Lower lobe of right lung (tissue), 2 donors: ENCODE measurements around the gene WDR31. TPM values are rescaled to one million over a fixed set of nuclear protein-coding genes. Genes with fewer than 3 reads are reported as not detected.
A peak's percentile ranks its signal among the peaks of the same experiment; 100 is the strongest.
"Not testable (repeated sequence)": the region's sequence is repeated elsewhere in the genome, so short reads cannot be mapped to it uniquely, and the experiment has no call there.

ENCODE experiments used
- ATAC-seq, 2 donors: fragments of 200-7000 bp; cut with Tn5 transposase; one replicate each; pipeline ENCODE4 v1.9.1; 2020 to 2022; ENCODE audit warnings: mild to moderate bottlenecking in 2 of 2, moderate library complexity in 2 of 2
- DNase-seq: peaks from one replicate; pipeline ENCODE4 v3.0.0-alpha.2; 2020
- H3K27ac ChIP-seq: fragments of 200-600 bp; one replicate; pipeline ENCODE4 v1.8.0; 2022
- H3K27me3 ChIP-seq: fragments of 200-600 bp; one replicate; pipeline ENCODE4 v1.8.0; 2022; ENCODE audit warnings: low read depth
- H3K36me3 ChIP-seq: fragments of 200-600 bp; one replicate; pipeline ENCODE4 v1.8.0; 2022; ENCODE audit warnings: mild to moderate bottlenecking
- H3K4me1 ChIP-seq: fragments of 200-600 bp; one replicate; pipeline ENCODE4 v1.8.0; 2022
- H3K4me3 ChIP-seq: fragments of 200-600 bp; one replicate; pipeline ENCODE4 v1.8.0; 2022; ENCODE audit warnings: mild to moderate bottlenecking
- H3K9me3 ChIP-seq: fragments of 200-600 bp; one replicate; pipeline ENCODE4 v1.8.0; 2022
- intact Hi-C: fragments of 100-400 bp; cut with DNase I; formaldehyde crosslinking; loops from one replicate; pipeline ENCODE4 v1.11.0; 2022
- total RNA-seq: library from RNA; stranded (reverse); fragmentation: NEBNext Ultra II Directional; extraction: Animal tissue kit (Norgen Biotek cat#: 25700); gene quantifications from one replicate; pipeline ENCODE4 v1.2.1, GENCODE V29; 2021
- TF ChIP-seq, protein P1 (sequence below): fragments of 200-600 bp; IDR thresholded peaks from one replicate; pipeline ENCODE4 v1.8.0; 2022; ENCODE audit warnings: antibody characterized with exemption, mild to moderate bottlenecking
- donor health status: DM: no; HTN: yes; CAD: no; lungs with severe emphysema.

The WDR31 gene
- total RNA-seq, 1 donor from 2014 or later: 4.5 TPM

DNA sequence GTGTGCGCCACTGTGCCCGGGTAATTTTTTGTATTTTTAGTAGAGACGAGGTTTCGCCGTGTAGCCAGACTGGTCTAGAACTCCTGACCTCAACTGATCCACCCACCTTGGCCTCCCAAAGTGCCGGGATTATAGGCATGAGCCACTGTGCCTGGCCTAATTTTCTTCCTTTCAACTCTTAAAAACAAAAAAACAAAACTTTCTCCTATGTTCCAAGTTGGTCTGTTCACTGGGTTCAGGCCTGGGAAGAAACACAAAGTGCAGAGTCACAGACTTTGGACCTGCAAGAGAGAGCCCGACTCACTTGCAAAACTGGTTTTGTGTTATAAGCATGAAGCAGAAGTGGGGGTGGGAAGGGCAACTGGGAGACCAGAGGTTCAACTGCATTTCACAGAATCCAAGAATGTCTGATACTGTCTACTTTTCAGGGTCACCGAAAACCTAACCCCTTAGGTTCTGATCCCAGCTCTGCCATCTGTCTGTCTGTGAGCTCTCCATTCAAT lies 41.9 kb upstream of the WDR31 start:
- TF ChIP-seq, protein P1, sequence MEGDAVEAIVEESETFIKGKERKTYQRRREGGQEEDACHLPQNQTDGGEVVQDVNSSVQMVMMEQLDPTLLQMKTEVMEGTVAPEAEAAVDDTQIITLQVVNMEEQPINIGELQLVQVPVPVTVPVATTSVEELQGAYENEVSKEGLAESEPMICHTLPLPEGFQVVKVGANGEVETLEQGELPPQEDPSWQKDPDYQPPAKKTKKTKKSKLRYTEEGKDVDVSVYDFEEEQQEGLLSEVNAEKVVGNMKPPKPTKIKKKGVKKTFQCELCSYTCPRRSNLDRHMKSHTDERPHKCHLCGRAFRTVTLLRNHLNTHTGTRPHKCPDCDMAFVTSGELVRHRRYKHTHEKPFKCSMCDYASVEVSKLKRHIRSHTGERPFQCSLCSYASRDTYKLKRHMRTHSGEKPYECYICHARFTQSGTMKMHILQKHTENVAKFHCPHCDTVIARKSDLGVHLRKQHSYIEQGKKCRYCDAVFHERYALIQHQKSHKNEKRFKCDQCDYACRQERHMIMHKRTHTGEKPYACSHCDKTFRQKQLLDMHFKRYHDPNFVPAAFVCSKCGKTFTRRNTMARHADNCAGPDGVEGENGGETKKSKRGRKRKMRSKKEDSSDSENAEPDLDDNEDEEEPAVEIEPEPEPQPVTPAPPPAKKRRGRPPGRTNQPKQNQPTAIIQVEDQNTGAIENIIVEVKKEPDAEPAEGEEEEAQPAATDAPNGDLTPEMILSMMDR: no peak
- ATAC-seq: peak; percentile 69 to 82
- Histone ChIP-seq H3K27me3 (no peaks in the 10 kb centered on the region), H3K4me1 (no peaks in the 10 kb centered on the region), H3K27ac (peak overlapping the region; percentile 1), H3K9me3 (no peaks in the 10 kb centered on the region), H3K4me3 (no peak overlapping the region), H3K36me3 (peaks cover under 1% of the 10 kb centered on the region)
- no peak for DNase-seq
- intact Hi-C loops: no loop called here

DNA sequence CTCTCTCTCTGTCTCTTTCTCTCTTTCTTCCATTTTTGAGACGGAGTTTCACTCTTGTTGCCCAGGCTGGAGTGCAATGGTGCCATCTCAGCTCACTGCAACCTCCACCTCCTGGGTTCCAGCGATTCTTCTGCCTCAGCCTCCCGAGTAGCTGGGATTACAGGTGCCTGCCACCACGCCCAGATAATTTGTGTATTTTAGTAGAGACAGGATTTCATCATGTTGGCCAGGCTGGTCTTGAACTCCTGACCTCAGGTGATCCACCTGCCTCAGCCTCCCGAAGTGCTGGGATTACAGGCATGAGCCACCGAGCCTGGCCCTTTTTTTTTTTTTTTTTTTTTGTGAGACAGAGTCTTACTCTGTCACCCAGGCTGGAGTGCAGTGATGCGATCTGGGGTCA lies 41.4 kb upstream of the WDR31 start:
- DNase-seq, H3K4me1 ChIP-seq, H3K9me3 ChIP-seq, H3K36me3 ChIP-seq, intact Hi-C loops, ATAC-seq, H3K27me3 ChIP-seq, H3K4me3 ChIP-seq: not testable (repeated sequence)
- H3K27ac ChIP-seq: peak overlapping the region; percentile 1

DNA sequence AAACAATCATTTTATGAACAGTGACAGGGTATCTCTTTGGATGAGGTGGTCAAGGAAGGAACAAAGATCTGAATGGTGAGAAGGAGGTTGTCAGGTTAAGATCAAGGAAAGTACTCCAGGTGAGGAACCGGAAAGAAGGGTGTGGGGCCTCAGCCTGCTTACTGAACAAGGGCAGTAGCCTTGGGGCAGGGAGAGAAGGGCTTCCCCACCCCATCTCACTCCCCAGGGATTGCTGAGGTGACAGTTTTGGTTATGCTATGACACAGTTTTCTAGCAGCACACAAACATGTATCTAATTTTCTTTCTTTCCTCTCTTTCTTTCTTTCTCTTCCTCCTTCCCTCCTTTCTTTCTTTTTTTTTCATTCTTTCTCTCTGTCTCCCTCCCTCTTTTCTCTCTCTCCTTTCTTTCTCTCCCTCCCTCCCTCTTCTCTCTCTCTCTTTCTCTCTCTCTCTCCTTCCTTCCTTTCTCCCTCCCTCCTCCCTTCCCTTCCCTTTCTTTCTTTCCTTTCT lies 40.8 kb upstream of the WDR31 start:
- Histone ChIP-seq H3K9me3 (no peaks in the 10 kb centered on the region), H3K27ac (no peak overlapping the region), H3K36me3 (no peaks in the 10 kb centered on the region), H3K27me3 (no peaks in the 10 kb centered on the region), H3K4me3 (no peak overlapping the region), H3K4me1 (no peaks in the 10 kb centered on the region)
- TF ChIP-seq, protein P1: no peak
- ATAC-seq (no peak), DNase-seq (no peak)
- intact Hi-C loops: no loop called here

DNA sequence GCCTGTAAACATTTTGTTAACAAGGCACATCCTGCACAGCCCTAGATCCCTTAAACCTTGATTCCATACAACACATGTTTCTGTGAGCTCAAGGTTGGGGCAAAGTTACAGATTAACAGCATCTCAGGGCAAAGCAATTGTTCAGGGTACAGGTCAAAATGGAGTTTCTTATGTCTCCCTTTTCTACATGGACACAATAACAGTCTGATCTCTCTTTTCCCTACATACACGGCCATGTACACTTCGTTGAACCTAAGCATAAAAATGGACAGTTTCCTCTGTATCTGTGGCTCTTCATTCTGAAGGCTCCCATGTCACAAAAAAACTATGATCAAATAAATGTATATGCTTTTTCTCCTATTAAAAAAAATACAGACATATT lies 39.7 kb upstream of the WDR31 start:
- H3K36me3 ChIP-seq, intact Hi-C loops, ATAC-seq, DNase-seq, H3K9me3 ChIP-seq, H3K4me1 ChIP-seq, H3K4me3 ChIP-seq, H3K27me3 ChIP-seq, H3K27ac ChIP-seq: not testable (repeated sequence)

DNA sequence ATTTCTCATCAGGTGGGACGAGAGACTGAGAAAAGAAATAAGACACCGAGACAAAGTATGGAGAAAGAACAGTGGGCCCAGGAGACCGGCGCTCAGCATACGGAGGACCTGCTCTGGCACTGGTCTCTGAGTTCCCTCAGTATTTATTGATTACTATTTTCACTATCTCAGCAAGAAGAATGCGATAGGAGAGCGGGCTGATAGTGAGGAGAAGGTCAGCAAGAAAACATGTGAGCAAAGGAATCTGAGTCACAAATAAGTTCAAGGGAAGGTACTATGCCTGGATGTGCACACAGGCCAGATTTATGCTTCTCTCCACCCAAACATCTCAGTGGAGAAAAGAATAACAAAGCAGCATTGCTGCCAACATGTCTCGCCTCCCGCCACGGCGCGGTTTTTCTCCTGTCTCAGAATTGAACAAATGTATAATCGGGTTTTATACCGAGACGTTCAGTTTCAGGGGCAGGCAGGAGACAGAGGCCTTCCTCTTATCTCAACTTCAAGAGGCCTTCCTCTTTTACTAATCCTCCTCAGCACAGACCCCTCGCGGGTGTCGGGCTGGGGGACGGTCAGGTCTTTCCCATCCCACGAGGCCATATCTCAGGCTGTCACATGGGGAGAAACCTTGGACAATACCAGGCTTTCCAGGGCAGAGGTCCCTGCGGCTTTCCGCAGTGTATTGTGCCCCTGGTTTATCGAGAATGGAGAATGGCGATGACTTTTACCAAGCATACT lies 39.2 kb upstream of the WDR31 start:
- DNase-seq, H3K4me3 ChIP-seq, H3K4me1 ChIP-seq, H3K27ac ChIP-seq, H3K36me3 ChIP-seq, intact Hi-C loops, H3K9me3 ChIP-seq, H3K27me3 ChIP-seq, ATAC-seq: not testable (repeated sequence)

DNA sequence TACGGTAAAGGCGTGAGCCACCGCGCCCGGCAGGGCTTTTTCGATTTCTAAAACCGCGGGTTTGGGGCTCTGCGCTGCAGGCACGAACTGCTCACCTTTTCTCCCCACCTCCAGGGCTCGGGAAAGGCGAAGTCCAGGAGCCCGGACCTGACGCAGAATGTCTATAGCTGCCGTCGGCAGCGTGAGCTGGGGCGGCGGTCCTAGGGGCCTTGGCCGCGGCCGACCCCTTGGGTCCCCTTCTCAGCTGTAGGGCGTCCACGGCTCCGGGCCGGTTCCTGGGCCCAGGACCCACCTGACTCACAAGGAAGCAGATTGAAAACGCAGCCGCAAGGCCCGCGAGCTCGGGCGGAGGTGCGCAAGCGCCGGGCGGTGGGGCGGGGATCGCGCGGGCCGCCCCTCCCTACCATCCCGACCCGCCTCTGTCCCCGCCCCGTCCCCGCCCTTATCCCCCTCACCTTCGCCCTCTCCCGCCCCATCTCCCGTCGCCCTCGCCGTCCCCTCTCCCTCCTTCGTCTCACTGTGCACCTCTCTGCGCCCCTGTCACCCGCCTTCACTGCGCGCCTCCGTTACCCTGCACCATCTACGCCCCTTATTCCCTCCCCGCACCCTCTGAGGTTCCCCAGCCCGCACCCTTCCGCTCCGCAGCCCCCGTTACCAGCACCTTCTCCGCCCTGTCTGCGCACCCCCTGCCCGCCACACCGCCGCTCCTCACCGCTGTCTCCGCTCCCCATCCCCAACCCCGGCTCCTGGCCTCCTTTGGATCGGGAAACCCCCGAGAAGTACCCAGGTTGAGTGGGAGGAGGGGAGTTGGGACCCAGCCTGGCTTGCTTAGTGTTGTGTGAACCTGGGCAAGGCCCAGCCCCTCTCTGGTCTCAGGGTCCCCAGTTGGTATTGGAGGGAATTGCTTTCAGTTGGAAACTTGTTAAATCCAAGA lies 36.8 kb upstream of the WDR31 start, which contains the start of gene HDHD3:
TSS of gene HDHD3 (minus strand) at position 353 of the 934 bp plus-strand sequence. CDS start 2,632 bp downstream, outside the sequence.
- Histone ChIP-seq H3K4me3 (peak within 1 kb of the TSS; percentile 74), H3K9me3 (no peaks in the 10 kb centered on the region), H3K27me3 (no peaks in the 10 kb centered on the region), H3K4me1 (no peaks in the 10 kb centered on the region), H3K27ac (peak within 1 kb of the TSS; percentile 79), H3K36me3 (peaks cover 9% of the 10 kb centered on the region)
- peak; percentile 90 to 97 for ATAC-seq
- peak; percentile 81 for DNase-seq
- intact Hi-C loops: no loop called here
- TF ChIP-seq, protein P1: no peak
